Epithelial cell of esophagus (primary cell): ENCODE results near the gene WARS2.
"Not testable (repeated sequence)": the region's sequence is repeated elsewhere in the genome, so short reads cannot be mapped to it uniquely, and the experiment has no call there.

Experiments
- DNase-seq: peaks from one replicate; pipeline ENCODE4 v3.0.0; 2010; ENCODE audit warnings: low read depth
- H3K4me3 ChIP-seq: 2 replicates; pipeline ENCODE4 v1.5.1; 2011; ENCODE audit warnings: mild to moderate bottlenecking, low read length, control low read depth
- TF ChIP-seq, protein P1 (sequence below): IDR thresholded peaks from 2 replicates; pipeline ENCODE4 v1.5.1; 2011; ENCODE audit warnings: low read depth, mild to moderate bottlenecking, low read length, control low read depth, inconsistent platforms; ENCODE audit not compliant: insufficient read depth; ENCODE audit errors: missing control alignments

Gene WARS2

GRCh38 chr1:119140177-119141019 is at the start of gene WARS2:
Gene WARS2 (minus strand): TSS chr1:119140653. CDS start chr1:119140644, 9 bp downstream.
- H3K4me3 ChIP-seq, result peak within 1 kb of the TSS; percentile 78
- DNase-seq, result peak; percentile 99
- TF ChIP-seq, protein P1, sequence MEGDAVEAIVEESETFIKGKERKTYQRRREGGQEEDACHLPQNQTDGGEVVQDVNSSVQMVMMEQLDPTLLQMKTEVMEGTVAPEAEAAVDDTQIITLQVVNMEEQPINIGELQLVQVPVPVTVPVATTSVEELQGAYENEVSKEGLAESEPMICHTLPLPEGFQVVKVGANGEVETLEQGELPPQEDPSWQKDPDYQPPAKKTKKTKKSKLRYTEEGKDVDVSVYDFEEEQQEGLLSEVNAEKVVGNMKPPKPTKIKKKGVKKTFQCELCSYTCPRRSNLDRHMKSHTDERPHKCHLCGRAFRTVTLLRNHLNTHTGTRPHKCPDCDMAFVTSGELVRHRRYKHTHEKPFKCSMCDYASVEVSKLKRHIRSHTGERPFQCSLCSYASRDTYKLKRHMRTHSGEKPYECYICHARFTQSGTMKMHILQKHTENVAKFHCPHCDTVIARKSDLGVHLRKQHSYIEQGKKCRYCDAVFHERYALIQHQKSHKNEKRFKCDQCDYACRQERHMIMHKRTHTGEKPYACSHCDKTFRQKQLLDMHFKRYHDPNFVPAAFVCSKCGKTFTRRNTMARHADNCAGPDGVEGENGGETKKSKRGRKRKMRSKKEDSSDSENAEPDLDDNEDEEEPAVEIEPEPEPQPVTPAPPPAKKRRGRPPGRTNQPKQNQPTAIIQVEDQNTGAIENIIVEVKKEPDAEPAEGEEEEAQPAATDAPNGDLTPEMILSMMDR, result no peak

GRCh38 chr1:119188926-119189325 is 48.5 kb upstream of the WARS2 start:
- no peak for DNase-seq
- TF ChIP-seq, protein P1, result no peak
- no peak overlapping the region for H3K4me3 ChIP-seq

DNA sequence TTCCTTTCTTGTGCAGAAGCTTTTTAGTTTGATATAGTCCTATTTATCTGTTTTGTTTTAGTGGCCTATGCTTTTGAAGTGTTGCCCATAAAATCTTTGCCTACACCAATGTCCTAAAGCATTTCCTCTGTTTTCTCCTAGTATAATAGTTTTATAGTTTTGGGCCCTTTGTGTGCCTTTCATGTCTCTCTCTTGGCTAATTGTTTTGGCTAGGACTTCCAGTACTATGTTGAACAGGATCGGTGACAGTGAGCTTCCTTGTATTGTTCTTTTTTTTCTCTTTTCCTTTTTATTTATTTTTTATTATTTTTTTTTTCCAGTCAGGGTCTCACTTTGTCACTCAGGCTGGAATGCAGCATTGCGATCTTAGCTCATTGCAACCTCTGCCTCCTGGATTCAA is 47.0 kb upstream of the WARS2 start:
- TF ChIP-seq, protein P1, result no peak
- DNase-seq, result no peak
- no peak overlapping the region for H3K4me3 ChIP-seq

DNA sequence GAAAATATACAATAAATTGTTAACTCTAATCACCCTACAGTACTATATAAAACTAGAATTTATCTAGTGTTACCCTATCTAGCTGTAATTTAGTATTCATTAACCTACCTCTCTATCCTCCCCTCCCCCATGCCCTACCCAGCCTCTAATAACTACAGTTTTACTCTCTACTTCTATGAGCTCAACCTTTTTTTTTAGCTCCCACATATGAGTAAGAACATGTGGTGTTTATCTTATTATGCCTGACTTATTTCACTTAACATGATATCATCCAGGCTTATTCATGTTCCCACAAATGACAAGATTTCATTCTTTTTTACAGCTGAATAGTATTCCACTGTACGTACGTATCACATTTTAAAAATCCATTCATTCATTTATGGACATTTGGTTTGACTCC is 46.0 kb upstream of the WARS2 start:
- DNase-seq, result peak; percentile 2
- H3K4me3 ChIP-seq, result no peak overlapping the region
- TF ChIP-seq, protein P1, result no peak

DNA sequence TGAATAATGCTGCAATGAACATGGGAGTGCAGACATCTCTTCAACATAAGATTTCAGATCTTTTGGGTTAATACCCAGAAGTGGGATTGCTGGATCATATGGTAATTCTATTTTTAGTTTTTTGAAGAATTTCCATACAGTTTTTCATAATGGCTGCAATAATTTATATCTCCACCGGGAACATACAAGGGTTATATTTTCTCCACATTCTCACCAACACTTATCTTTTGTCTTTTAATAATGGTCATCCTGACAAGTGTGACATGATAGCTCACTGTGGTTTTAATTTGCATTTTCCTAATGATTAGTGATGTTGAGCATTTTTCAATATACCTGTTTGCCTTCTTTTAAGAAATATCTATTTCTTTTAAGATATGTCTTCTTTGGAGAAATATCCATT is 44.5 kb upstream of the WARS2 start:
- H3K4me3 ChIP-seq, result no peak overlapping the region
- TF ChIP-seq, protein P1, result no peak
- no peak for DNase-seq

DNA sequence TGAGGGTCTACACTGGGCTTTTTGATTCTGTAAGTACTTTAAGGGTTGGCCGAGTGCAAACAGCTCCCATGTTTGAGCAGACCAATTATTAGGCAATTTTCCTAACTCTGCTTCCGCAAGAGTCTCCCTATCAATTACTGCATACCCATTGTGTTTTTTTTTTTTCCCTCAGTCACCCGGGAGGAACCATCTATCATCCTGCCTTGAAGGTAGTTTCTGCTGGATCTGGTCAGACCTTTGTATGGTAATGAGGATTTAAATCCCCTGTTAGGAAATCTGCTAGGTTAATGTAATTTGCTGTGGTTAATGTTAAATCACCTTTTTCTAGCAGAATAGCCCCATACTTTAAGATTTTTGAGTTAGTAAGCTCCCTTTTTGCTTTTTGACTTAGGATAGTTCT is 40.8 kb upstream of the WARS2 start:
- DNase-seq, result no peak
- TF ChIP-seq, protein P1, result no peak
- H3K4me3 ChIP-seq, result no peak overlapping the region

DNA sequence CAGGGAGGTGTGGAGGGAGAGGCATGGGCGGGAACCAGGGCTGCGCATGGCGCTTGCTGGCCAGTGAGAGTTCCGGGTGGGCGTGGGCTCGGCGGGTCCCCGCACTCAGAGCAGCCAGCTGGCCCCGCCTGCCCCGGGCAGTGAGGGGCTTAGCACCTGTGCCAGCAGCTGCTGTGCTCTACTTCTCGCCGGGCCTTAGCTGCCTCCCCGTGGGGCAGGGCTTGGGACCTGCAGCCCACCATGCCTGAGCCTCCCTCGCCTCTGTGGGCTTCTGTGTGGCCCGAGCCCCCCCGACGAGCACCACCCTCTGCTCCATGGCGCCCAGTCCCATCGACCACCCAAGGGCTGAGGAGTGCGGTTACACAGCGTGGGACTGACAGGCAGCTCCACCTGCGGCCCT is 38.6 kb upstream of the WARS2 start:
- TF ChIP-seq, protein P1, result no peak
- no peak overlapping the region for H3K4me3 ChIP-seq
- no peak for DNase-seq

DNA sequence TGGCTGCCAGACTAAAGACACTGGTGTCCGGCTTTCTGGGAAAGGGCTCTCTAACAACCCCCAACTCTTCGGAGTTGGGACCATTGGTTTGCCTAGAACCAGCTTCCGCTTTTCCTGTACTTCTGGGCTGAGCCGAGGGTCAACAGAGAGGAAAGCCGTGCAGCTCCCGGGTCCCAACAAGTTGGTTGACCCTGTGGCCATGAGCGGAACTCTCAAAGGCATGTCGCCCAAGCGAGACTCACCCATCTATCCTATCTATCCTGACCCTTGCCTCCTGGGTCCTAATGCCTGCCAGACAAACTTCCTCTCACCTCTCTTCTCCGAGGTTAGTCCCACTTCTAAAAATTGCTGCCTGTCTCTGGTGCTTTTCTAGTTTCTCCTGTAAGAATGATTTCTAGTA is 32.5 kb upstream of the WARS2 start:
- H3K4me3 ChIP-seq, DNase-seq: not testable (repeated sequence)

GRCh38 chr1:119171381-119172010 is 31.0 kb upstream of the WARS2 start:
- DNase-seq, H3K4me3 ChIP-seq: not testable (repeated sequence)
